Neural progenitor cell (in vitro differentiated cells): ENCODE measurements around the gene SLC23A2. TPM values are rescaled to one million over a fixed set of nuclear protein-coding genes. Genes with fewer than 3 reads are reported as not detected.

ENCODE experiments used
- DNase-seq: peaks from one replicate; pipeline ENCODE4 v3.0.0-alpha.2; 2016; ENCODE audit warnings: low spot score
- H2AFZ ChIP-seq: fragments of 200-600 bp; sonication (generic); replicated peaks from 2 replicates; pipeline ENCODE4 v1.6.1; 2016; ENCODE audit warnings: antibody characterized with exemption
- H3F3A ChIP-seq: fragments of 200-600 bp; sonication (generic); 2 replicates; pipeline ENCODE4 v1.6.1; 2016; ENCODE audit warnings: antibody characterized with exemption, low read depth
- H3K27ac ChIP-seq: fragments of 200-600 bp; sonication (generic); 2 replicates; pipeline ENCODE4 v1.5.1; 2016; ENCODE audit warnings: mild to moderate bottlenecking
- H3K27me3 ChIP-seq: fragments of 200-600 bp; sonication (generic); 2 replicates; pipeline ENCODE4 v1.6.1; 2016; ENCODE audit warnings: mild to moderate bottlenecking, moderate library complexity
- H3K36me3 ChIP-seq: fragments of 200-600 bp; sonication (generic); 2 replicates; pipeline ENCODE4 v1.5.1; 2016
- H3K4me1 ChIP-seq: fragments of 200-600 bp; sonication (generic); 2 replicates; pipeline ENCODE4 v1.6.1; 2016; ENCODE audit warnings: mixed run types
- H3K4me2 ChIP-seq: fragments of 200-600 bp; sonication (generic); 2 replicates; pipeline ENCODE4 v1.6.1; 2016
- H3K4me3 ChIP-seq: fragments of 200-600 bp; sonication (generic); 2 replicates; pipeline ENCODE4 v1.5.1; 2016
- H3K79me2 ChIP-seq: fragments of 200-600 bp; sonication (generic); 2 replicates; pipeline ENCODE4 v1.6.1; 2016; ENCODE audit warnings: low read depth
- H3K9ac ChIP-seq: fragments of 200-600 bp; sonication (generic); 2 replicates; pipeline ENCODE4 v1.6.1; 2016
- H3K9me3 ChIP-seq: fragments of 200-600 bp; sonication (generic); 2 replicates; pipeline ENCODE4 v1.5.1; 2016; ENCODE audit warnings: low read depth
- H4K20me1 ChIP-seq: fragments of 200-600 bp; sonication (generic); 2 replicates; pipeline ENCODE4 v1.6.1; 2016; ENCODE audit warnings: low read depth
- H3K27ac Mint-ChIP-seq: 3 replicates; pipeline ENCODE4 v1.8.0; 2021; ENCODE audit warnings: mixed read lengths
- H3K27me3 Mint-ChIP-seq: 2 replicates; pipeline ENCODE4 v1.8.0; 2022; ENCODE audit warnings: low read depth, mild to moderate bottlenecking, inconsistent platforms, moderate library complexity, mixed read lengths; ENCODE audit not compliant: insufficient read depth
- H3K36me3 Mint-ChIP-seq: 3 replicates; pipeline ENCODE4 v1.8.0; 2021; ENCODE audit warnings: mixed read lengths
- H3K4me1 Mint-ChIP-seq: 3 replicates; pipeline ENCODE4 v1.8.0; 2021; ENCODE audit warnings: mixed read lengths
- H3K4me3 Mint-ChIP-seq: 3 replicates; pipeline ENCODE4 v1.8.0; 2021; ENCODE audit warnings: mild to moderate bottlenecking, moderate library complexity, mixed read lengths
- H3K9me3 Mint-ChIP-seq: 3 replicates; pipeline ENCODE4 v1.8.0; 2020; ENCODE audit warnings: mixed read lengths
- CTCF ChIP-seq: fragments of 200-600 bp; sonication (generic); IDR thresholded peaks from 2 replicates; pipeline ENCODE4 v1.5.1; 2017; ENCODE audit warnings: antibody characterized with exemption, mild to moderate bottlenecking
- EZH2 ChIP-seq: fragments of 200-600 bp; sonication (generic); IDR thresholded peaks from 2 replicates; pipeline ENCODE4 v1.6.1; 2017; ENCODE audit warnings: antibody characterized with exemption, mild to moderate bottlenecking, moderate library complexity
- EZH2phosphoT487 ChIP-seq: fragments of 200-600 bp; sonication (generic); IDR thresholded peaks from 2 replicates; pipeline ENCODE4 v1.6.1; 2017; ENCODE audit warnings: antibody characterized with exemption
- total RNA-seq: library from RNA; depleted of rRNA; stranded (reverse); fragments of >200 nt; gene quantifications from 2 replicates; pipeline ENCODE4 v1.2.3, GENCODE V29; 2015; ENCODE audit warnings: low replicate concordance

The SLC23A2 gene
- total RNA-seq, 1 donor from 2014 or later: 13.0 TPM

- H3K27ac Mint-ChIP-seq: no peak overlapping the region
- Histone ChIP-seq H3K9ac (no peak overlapping the region), H4K20me1 (peaks cover 19% of the 10 kb centered on the region), H3K9me3 (no peaks in the 10 kb centered on the region), H3K27ac (no peak overlapping the region), H3K4me3 (no peak overlapping the region), H3F3A (peaks cover 7% of the 10 kb centered on the region), H3K4me2 (no peak overlapping the region), H2AFZ (no peak overlapping the region), H3K79me2 (peaks cover 10% of the 10 kb centered on the region), H3K36me3 (no peaks in the 10 kb centered on the region), H3K4me1 (peaks cover 13% of the 10 kb centered on the region), H3K27me3 (peaks cover 41% of the 10 kb centered on the region)
- H3K4me3 Mint-ChIP-seq: peak overlapping the region; percentile 27
- peaks cover 22% of the 10 kb centered on the region for H3K27me3 Mint-ChIP-seq
- TF ChIP-seq EZH2 (no peak), CTCF (no peak), EZH2phosphoT487 (no peak)
- no peaks in the 10 kb centered on the region for H3K36me3 Mint-ChIP-seq
- H3K4me1 Mint-ChIP-seq: peaks cover 21% of the 10 kb centered on the region
- no peak for DNase-seq
- no peaks in the 10 kb centered on the region for H3K9me3 Mint-ChIP-seq
Observed at GRCh38 chr20:5003626-5004025, 2.3 kb upstream of the SLC23A2 start.

GRCh38 chr20:5002077-5002413, 735 bp upstream of the SLC23A2 start:
- Mint-ChIP-seq H3K27me3 (peaks cover 19% of the 10 kb centered on the region), H3K4me1 (peaks cover 24% of the 10 kb centered on the region), H3K4me3 (peak overlapping the region; percentile 91), H3K36me3 (no peaks in the 10 kb centered on the region), H3K27ac (no peak overlapping the region), H3K9me3 (no peaks in the 10 kb centered on the region)
- H3K27me3 ChIP-seq: peaks cover 41% of the 10 kb centered on the region
- DNase-seq: peak; percentile 18
- H3K9me3 ChIP-seq: no peaks in the 10 kb centered on the region
- peaks cover 7% of the 10 kb centered on the region for H3F3A ChIP-seq
- peaks cover 20% of the 10 kb centered on the region for H3K79me2 ChIP-seq
- no peak overlapping the region for H3K27ac ChIP-seq
- H3K36me3 ChIP-seq: no peaks in the 10 kb centered on the region
- H3K4me1 ChIP-seq: peaks cover 13% of the 10 kb centered on the region
- no peak overlapping the region for H2AFZ ChIP-seq
- H4K20me1 ChIP-seq: peaks cover 19% of the 10 kb centered on the region
- TF ChIP-seq CTCF (no peak), EZH2phosphoT487 (no peak), EZH2 (no peak)
- H3K4me2 ChIP-seq: peak overlapping the region; percentile 90
- no peak overlapping the region for H3K9ac ChIP-seq
- peak overlapping the region; percentile 56 for H3K4me3 ChIP-seq

GRCh38 chr20:5000263-5001173, 792 bp downstream of the SLC23A2 start:
- Mint-ChIP-seq H3K36me3 (no peaks in the 10 kb centered on the region), H3K27ac (no peak overlapping the region), H3K4me1 (peaks cover 24% of the 10 kb centered on the region), H3K9me3 (no peaks in the 10 kb centered on the region), H3K27me3 (peaks cover 17% of the 10 kb centered on the region), H3K4me3 (peak overlapping the region; percentile 90)
- Histone ChIP-seq H3F3A (peaks cover 7% of the 10 kb centered on the region), H2AFZ (peak overlapping the region; percentile 90), H3K4me3 (peak overlapping the region; percentile 72), H3K9ac (no peak overlapping the region), H3K4me2 (peak overlapping the region; percentile 99), H3K27me3 (peaks cover 41% of the 10 kb centered on the region), H3K9me3 (no peaks in the 10 kb centered on the region), H4K20me1 (peaks cover 19% of the 10 kb centered on the region), H3K79me2 (peaks cover 24% of the 10 kb centered on the region), H3K4me1 (peaks cover 13% of the 10 kb centered on the region), H3K27ac (no peak overlapping the region), H3K36me3 (no peaks in the 10 kb centered on the region)
- peak; percentile 62 for DNase-seq
- no peak for TF ChIP-seq CTCF
- no peak for TF ChIP-seq EZH2phosphoT487
- no peak for TF ChIP-seq EZH2
